Esophagus muscularis mucosa (tissue), 3 donors: ENCODE measurements around the gene NELFB.

Experiments
- POLR2AphosphoS5 ChIP-seq, 2 donors: sonication (generic); formaldehyde crosslinking; IDR thresholded peaks; one replicate each; pipeline ENCODE4 v1.6.1; 2017; ENCODE audit warnings: antibody characterized with exemption in 2 of 2
- TF ChIP-seq, protein P1 (sequence below), 3 experiments: fragments of 200-600 bp in 2 of 3; fragments of 450-650 bp in 1 of 3; sonication (generic) in 2 of 3; IDR thresholded peaks; one replicate each; pipeline ENCODE4 v1.5.1; 2017 to 2019; ENCODE audit warnings: antibody characterized with exemption in 3 of 3, mild to moderate bottlenecking in 2 of 3, moderate library complexity in 1 of 3

DNA sequence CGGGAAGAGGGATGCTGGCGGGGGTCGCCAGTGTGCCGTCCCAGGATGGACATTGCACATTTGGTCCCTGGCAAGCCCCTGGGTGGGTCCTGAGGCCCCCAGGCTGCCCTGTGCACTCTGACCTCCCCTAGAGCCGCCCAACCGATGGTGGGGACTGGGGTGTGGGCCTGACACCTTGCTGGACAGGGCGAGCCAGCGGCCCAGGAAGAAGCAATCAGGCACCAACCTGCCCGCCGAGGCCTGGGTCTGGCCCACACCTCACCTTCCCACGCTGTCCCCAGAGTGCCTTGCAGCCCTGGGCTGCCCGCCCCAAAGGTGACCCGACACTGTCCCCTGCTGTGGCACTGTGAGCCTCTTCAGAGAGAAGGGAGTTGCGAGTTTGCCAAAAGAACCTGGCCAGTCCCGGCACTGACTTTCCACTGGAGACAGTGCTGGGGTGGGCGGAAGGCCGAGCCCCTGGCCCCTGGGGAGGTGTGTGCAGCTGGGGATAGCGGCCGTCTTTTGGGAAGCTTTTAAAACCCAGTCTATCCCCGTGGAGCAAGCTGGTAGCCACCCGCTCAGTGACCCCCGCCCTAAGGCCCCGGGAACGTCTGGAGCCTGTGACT lies 58.9 kb downstream of the NELFB start:
- TF ChIP-seq, protein P1, sequence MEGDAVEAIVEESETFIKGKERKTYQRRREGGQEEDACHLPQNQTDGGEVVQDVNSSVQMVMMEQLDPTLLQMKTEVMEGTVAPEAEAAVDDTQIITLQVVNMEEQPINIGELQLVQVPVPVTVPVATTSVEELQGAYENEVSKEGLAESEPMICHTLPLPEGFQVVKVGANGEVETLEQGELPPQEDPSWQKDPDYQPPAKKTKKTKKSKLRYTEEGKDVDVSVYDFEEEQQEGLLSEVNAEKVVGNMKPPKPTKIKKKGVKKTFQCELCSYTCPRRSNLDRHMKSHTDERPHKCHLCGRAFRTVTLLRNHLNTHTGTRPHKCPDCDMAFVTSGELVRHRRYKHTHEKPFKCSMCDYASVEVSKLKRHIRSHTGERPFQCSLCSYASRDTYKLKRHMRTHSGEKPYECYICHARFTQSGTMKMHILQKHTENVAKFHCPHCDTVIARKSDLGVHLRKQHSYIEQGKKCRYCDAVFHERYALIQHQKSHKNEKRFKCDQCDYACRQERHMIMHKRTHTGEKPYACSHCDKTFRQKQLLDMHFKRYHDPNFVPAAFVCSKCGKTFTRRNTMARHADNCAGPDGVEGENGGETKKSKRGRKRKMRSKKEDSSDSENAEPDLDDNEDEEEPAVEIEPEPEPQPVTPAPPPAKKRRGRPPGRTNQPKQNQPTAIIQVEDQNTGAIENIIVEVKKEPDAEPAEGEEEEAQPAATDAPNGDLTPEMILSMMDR (IDR thresholded peaks at IDR 0.05), result peak in 1 of 3 experiments; percentile 21
- no peak for TF ChIP-seq POLR2AphosphoS5 (IDR thresholded peaks at IDR 0.05)
